Endothelial cell (in vitro differentiated cells): ENCODE measurements around the gene ARL8A. TPM values are rescaled to one million over a fixed set of nuclear protein-coding genes. Genes with fewer than 3 reads are reported as not detected.

Experiments
- DNase-seq: peaks from one replicate; pipeline ENCODE4 v3.0.0; 2021; ENCODE audit warnings: low spot score
- H3K27ac Mint-ChIP-seq: one replicate; pipeline ENCODE4 v1.8.0; 2021; ENCODE audit warnings: mixed read lengths, inconsistent platforms; ENCODE audit not compliant: unreplicated experiment
- H3K27me3 Mint-ChIP-seq: one replicate; pipeline ENCODE4 v1.8.0; 2021; ENCODE audit warnings: mild to moderate bottlenecking, moderate library complexity, mixed read lengths, inconsistent platforms; ENCODE audit not compliant: unreplicated experiment
- H3K36me3 Mint-ChIP-seq: one replicate; pipeline ENCODE4 v1.8.0; 2021; ENCODE audit warnings: mild to moderate bottlenecking, low read depth, mixed read lengths, inconsistent platforms; ENCODE audit not compliant: unreplicated experiment
- H3K4me1 Mint-ChIP-seq: one replicate; pipeline ENCODE4 v1.8.0; 2021; ENCODE audit warnings: mild to moderate bottlenecking, mixed read lengths, inconsistent platforms; ENCODE audit not compliant: unreplicated experiment
- H3K4me3 Mint-ChIP-seq: one replicate; pipeline ENCODE4 v1.8.0; 2021; ENCODE audit warnings: mild to moderate bottlenecking, mixed read lengths, inconsistent platforms; ENCODE audit not compliant: unreplicated experiment
- H3K9me3 Mint-ChIP-seq: one replicate; pipeline ENCODE4 v1.8.0; 2021; ENCODE audit warnings: mixed read lengths, inconsistent platforms; ENCODE audit not compliant: unreplicated experiment
- total RNA-seq: library from RNA; stranded (reverse); fragmentation: NEBNext Ultra II Directional; extraction: Animal tissue kit (Norgen Biotek cat#: 25700); gene quantifications from one replicate; pipeline ENCODE4 v1.2.1, GENCODE V29; 2021; ENCODE audit not compliant: unreplicated experiment
- TF ChIP-seq, protein P1 (sequence below): fragments of 200-600 bp; sonication (generic); IDR thresholded peaks from one replicate; pipeline ENCODE4 v1.5.0; 2021; ENCODE audit warnings: antibody characterized with exemption; ENCODE audit not compliant: unreplicated experiment

Gene ARL8A
- total RNA-seq, 1 donor from 2014 or later = 38.8 TPM

DNA sequence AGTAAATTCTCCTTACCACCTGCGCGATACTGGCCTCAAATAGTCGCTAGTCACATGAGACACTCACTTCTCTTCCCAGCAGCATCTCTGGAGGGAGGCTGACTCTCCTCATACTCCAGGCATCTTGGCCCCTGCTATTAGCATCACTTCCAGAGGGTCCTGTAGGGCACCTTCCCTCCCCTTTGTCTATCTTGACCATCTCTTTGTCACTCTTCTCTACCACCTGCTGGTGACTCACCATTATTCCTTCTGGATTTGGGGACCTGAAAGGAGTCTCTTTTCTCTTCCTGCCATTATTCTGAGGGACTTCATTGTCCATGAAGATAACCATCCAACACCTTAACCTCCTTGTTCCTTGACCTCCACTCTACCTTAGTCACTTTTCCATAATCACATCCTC is 53.5 kb downstream of the ARL8A start:
- H3K9me3 Mint-ChIP-seq = no peaks in the 10 kb centered on the region
- H3K4me1 Mint-ChIP-seq = peaks cover 6% of the 10 kb centered on the region
- H3K27ac Mint-ChIP-seq = no peak overlapping the region
- H3K36me3 Mint-ChIP-seq = no peaks in the 10 kb centered on the region
- TF ChIP-seq, protein P1, sequence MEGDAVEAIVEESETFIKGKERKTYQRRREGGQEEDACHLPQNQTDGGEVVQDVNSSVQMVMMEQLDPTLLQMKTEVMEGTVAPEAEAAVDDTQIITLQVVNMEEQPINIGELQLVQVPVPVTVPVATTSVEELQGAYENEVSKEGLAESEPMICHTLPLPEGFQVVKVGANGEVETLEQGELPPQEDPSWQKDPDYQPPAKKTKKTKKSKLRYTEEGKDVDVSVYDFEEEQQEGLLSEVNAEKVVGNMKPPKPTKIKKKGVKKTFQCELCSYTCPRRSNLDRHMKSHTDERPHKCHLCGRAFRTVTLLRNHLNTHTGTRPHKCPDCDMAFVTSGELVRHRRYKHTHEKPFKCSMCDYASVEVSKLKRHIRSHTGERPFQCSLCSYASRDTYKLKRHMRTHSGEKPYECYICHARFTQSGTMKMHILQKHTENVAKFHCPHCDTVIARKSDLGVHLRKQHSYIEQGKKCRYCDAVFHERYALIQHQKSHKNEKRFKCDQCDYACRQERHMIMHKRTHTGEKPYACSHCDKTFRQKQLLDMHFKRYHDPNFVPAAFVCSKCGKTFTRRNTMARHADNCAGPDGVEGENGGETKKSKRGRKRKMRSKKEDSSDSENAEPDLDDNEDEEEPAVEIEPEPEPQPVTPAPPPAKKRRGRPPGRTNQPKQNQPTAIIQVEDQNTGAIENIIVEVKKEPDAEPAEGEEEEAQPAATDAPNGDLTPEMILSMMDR = no peak
- H3K27me3 Mint-ChIP-seq = no peaks in the 10 kb centered on the region
- no peak for DNase-seq
- no peak overlapping the region for H3K4me3 Mint-ChIP-seq

DNA sequence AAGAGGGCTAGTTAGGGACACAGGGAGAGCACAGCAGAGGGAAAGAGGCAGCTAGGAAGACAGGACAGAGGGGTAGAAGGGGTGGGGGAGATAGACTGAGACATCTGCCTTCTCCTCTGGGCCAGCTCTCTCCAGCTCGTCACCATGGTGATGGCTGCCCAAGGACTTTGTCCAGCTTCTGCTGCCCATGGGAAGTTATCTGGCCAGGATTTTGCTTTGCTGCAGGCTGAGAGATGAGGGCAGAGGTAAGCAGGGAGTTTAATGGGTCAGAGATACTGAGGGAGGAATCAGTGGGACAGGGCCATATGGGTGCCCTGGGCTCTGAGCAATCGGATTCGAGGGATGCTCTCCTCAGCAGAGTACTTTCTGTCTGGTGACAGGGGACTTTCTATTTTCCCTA is 56.3 kb downstream of the ARL8A start:
- H3K27me3 Mint-ChIP-seq = peaks cover 1% of the 10 kb centered on the region
- no peaks in the 10 kb centered on the region for H3K9me3 Mint-ChIP-seq
- H3K4me1 Mint-ChIP-seq = peaks cover 9% of the 10 kb centered on the region
- TF ChIP-seq, protein P1 = no peak
- H3K27ac Mint-ChIP-seq = no peak overlapping the region
- no peak overlapping the region for H3K4me3 Mint-ChIP-seq
- H3K36me3 Mint-ChIP-seq = no peaks in the 10 kb centered on the region
- no peak for DNase-seq

DNA sequence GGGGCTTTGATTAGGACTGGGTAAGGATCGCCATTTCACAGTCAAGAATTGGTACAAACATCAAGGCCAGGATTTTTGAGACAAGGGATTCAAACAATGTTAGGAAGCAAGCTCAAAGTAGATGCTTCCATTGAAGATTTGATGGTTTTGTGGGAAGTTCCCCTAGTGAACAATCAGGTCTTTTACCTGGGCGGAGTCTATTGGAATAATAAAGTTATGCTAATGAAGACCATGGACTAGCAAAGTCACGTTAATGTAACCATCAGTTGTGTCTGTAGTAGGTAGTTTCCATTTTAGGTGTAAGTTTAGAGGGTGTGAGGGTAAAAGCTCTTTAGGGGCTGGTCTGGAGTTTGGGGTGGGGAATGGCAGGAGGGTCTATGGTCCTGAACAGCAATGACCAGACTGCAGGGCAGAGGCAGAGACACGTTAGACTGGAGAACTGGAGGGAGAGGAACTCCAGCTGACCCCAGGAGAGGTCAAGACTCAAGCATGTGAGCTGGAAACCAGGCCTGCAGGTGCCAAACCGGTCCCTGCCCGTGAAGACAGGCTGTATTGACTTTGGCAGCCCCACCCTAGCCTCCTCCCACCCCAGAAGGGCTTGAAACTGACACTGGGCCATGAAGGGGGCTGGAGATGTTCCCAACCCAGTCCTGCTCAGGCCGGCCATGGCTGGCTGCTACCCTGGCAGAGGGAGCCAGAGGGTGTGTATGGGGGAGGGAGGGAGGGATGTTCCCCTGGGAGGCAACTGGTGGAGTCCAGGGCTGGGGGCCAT is 57.8 kb downstream of the ARL8A start:
- Mint-ChIP-seq H3K9me3 (no peaks in the 10 kb centered on the region), H3K4me1 (peaks cover 9% of the 10 kb centered on the region), H3K36me3 (no peaks in the 10 kb centered on the region), H3K4me3 (no peak overlapping the region), H3K27me3 (peaks cover 5% of the 10 kb centered on the region), H3K27ac (no peak overlapping the region)
- TF ChIP-seq, protein P1 = no peak
- DNase-seq = no peak

DNA sequence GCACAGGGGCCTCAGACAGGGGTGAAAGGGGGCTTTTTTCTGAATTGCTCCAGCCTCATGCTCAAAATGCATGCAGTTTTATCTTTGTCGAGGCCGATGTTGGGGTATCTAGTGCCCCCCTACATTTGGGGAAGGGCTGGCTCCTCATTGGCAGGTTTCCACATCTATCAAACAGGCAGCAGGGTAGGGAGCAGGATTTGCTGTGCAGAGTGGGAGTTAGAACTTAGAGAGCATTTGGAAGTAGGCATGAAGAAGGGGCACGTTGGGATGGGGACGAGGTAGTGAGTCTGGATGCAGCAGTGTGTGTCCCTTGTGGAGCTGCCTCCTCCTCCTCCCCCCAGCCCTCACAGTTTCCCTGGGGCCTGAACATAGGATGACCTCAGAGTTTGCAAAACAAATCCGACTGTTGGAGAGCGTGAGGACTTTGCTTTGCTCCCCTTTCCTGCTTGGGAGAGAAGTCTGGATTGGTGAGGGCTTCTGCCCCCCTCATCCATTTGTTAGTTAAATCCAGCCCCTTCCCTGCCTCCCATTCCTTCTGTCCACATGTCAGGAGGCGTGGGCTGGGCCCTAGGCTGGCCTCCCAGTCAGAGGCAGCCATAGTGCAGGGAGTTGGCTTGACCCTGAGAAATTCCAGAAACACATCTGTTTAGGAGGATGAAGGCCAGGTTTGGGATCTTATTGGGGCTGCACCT is 58.7 kb downstream of the ARL8A start:
- H3K4me3 Mint-ChIP-seq = no peak overlapping the region
- H3K36me3 Mint-ChIP-seq = no peaks in the 10 kb centered on the region
- no peaks in the 10 kb centered on the region for H3K9me3 Mint-ChIP-seq
- no peak overlapping the region for H3K27ac Mint-ChIP-seq
- peaks cover 9% of the 10 kb centered on the region for H3K4me1 Mint-ChIP-seq
- H3K27me3 Mint-ChIP-seq = peaks cover 5% of the 10 kb centered on the region
- TF ChIP-seq, protein P1 = no peak
- DNase-seq = no peak
